MM.1S (cell line): ENCODE results near the gene RBM28.

Experiments used
- EZH2phosphoT487 ChIP-seq: fragments of 300-600 bp; sonication (generic); IDR thresholded peaks from 2 replicates; pipeline ENCODE4 v1.6.1; 2018; ENCODE audit warnings: antibody characterized with exemption, low read length
- TF ChIP-seq, protein P1 (sequence below): fragments of 300-600 bp; sonication (generic); IDR thresholded peaks from 2 replicates; pipeline ENCODE4 v1.5.1; 2016; ENCODE audit warnings: antibody characterized with exemption, low read length, mixed read lengths

- TF ChIP-seq, protein P1, sequence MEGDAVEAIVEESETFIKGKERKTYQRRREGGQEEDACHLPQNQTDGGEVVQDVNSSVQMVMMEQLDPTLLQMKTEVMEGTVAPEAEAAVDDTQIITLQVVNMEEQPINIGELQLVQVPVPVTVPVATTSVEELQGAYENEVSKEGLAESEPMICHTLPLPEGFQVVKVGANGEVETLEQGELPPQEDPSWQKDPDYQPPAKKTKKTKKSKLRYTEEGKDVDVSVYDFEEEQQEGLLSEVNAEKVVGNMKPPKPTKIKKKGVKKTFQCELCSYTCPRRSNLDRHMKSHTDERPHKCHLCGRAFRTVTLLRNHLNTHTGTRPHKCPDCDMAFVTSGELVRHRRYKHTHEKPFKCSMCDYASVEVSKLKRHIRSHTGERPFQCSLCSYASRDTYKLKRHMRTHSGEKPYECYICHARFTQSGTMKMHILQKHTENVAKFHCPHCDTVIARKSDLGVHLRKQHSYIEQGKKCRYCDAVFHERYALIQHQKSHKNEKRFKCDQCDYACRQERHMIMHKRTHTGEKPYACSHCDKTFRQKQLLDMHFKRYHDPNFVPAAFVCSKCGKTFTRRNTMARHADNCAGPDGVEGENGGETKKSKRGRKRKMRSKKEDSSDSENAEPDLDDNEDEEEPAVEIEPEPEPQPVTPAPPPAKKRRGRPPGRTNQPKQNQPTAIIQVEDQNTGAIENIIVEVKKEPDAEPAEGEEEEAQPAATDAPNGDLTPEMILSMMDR = no peak
- no peak for TF ChIP-seq EZH2phosphoT487
These were observed 36.9 kb upstream of the RBM28 start for GRCh38 chr7:128380483-128381106.
